ENCODE measurements around the gene LSM14A. TPM values are rescaled to one million over a fixed set of nuclear protein-coding genes. Genes with fewer than 3 reads are reported as not detected.

LSM14A gene
- total and polyA plus RNA-seq, 2 of the 8 experiments (the other 6 are each of a cell fraction or from before 2014, with no cell fraction given), result 117 to 195 TPM

DNA sequence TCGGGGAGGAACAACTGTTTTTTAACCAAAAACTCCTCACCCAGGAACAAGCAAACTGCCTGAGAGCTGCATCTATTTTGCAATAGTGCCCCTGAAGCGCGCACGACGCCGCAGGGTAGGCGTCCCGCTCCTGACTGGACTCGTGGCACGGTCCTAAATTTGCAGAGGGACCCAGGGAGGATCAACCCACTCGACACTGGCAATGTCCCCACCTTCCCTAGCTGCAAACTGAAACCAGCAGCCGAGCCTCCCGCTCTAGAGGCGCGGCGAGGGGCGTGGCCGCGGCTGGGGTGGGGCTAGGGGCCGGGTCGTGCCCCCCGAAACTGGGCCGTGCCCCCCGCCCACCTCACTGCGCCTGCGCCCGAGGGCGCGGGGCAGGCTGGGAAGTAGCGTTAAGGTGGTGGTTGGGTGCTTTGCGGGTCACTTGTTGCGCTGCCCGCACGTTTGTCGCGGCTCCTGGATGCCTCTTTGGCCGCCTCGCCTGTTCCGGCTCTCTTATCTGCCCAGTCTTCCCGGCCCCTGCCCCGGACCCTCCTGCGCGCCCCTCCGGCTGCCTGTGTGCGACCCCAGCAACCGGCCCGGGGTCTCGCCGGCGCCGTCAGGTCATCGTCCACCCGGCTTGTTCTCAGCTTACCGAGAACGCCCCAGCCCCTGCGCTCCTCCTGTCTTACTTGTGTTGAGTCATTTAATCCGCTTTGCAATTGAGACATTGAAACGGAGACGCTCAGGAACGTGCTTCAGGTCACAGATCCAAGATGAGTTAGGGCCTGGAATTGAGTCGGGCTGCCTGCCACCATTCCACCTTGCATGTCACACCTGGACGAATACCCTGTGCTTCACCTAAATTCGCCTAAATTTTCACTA lies 37.9 kb upstream of the LSM14A start (continued):
- TF ChIP-seq, protein P1, sequence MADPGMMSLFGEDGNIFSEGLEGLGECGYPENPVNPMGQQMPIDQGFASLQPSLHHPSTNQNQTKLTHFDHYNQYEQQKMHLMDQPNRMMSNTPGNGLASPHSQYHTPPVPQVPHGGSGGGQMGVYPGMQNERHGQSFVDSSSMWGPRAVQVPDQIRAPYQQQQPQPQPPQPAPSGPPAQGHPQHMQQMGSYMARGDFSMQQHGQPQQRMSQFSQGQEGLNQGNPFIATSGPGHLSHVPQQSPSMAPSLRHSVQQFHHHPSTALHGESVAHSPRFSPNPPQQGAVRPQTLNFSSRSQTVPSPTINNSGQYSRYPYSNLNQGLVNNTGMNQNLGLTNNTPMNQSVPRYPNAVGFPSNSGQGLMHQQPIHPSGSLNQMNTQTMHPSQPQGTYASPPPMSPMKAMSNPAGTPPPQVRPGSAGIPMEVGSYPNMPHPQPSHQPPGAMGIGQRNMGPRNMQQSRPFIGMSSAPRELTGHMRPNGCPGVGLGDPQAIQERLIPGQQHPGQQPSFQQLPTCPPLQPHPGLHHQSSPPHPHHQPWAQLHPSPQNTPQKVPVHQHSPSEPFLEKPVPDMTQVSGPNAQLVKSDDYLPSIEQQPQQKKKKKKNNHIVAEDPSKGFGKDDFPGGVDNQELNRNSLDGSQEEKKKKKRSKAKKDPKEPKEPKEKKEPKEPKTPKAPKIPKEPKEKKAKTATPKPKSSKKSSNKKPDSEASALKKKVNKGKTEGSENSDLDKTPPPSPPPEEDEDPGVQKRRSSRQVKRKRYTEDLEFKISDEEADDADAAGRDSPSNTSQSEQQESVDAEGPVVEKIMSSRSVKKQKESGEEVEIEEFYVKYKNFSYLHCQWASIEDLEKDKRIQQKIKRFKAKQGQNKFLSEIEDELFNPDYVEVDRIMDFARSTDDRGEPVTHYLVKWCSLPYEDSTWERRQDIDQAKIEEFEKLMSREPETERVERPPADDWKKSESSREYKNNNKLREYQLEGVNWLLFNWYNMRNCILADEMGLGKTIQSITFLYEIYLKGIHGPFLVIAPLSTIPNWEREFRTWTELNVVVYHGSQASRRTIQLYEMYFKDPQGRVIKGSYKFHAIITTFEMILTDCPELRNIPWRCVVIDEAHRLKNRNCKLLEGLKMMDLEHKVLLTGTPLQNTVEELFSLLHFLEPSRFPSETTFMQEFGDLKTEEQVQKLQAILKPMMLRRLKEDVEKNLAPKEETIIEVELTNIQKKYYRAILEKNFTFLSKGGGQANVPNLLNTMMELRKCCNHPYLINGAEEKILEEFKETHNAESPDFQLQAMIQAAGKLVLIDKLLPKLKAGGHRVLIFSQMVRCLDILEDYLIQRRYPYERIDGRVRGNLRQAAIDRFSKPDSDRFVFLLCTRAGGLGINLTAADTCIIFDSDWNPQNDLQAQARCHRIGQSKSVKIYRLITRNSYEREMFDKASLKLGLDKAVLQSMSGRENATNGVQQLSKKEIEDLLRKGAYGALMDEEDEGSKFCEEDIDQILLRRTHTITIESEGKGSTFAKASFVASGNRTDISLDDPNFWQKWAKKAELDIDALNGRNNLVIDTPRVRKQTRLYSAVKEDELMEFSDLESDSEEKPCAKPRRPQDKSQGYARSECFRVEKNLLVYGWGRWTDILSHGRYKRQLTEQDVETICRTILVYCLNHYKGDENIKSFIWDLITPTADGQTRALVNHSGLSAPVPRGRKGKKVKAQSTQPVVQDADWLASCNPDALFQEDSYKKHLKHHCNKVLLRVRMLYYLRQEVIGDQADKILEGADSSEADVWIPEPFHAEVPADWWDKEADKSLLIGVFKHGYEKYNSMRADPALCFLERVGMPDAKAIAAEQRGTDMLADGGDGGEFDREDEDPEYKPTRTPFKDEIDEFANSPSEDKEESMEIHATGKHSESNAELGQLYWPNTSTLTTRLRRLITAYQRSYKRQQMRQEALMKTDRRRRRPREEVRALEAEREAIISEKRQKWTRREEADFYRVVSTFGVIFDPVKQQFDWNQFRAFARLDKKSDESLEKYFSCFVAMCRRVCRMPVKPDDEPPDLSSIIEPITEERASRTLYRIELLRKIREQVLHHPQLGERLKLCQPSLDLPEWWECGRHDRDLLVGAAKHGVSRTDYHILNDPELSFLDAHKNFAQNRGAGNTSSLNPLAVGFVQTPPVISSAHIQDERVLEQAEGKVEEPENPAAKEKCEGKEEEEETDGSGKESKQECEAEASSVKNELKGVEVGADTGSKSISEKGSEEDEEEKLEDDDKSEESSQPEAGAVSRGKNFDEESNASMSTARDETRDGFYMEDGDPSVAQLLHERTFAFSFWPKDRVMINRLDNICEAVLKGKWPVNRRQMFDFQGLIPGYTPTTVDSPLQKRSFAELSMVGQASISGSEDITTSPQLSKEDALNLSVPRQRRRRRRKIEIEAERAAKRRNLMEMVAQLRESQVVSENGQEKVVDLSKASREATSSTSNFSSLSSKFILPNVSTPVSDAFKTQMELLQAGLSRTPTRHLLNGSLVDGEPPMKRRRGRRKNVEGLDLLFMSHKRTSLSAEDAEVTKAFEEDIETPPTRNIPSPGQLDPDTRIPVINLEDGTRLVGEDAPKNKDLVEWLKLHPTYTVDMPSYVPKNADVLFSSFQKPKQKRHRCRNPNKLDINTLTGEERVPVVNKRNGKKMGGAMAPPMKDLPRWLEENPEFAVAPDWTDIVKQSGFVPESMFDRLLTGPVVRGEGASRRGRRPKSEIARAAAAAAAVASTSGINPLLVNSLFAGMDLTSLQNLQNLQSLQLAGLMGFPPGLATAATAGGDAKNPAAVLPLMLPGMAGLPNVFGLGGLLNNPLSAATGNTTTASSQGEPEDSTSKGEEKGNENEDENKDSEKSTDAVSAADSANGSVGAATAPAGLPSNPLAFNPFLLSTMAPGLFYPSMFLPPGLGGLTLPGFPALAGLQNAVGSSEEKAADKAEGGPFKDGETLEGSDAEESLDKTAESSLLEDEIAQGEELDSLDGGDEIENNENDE (IDR thresholded peaks at IDR 0.05; ENCODE audit: insufficient replicate concordance, low read length), result no peak
- TF ChIP-seq CHD1 (IDR thresholded peaks at IDR 0.05; ENCODE audit: low read depth, low read length) (no peak), TAF7 (optimal IDR thresholded peaks at IDR 0.05; ENCODE audit: borderline replicate concordance, low read depth, low read length) (peak; percentile 88), GTF2F1 (IDR thresholded peaks at IDR 0.05; ENCODE audit: borderline replicate concordance, low read depth, low read length) (peak; percentile 69; the same call in 1 of the 2 replicates), SP4 (IDR thresholded peaks at IDR 0.05; ENCODE audit: low read length) (no peak), CTBP2 (IDR thresholded peaks at IDR 0.05; ENCODE audit: borderline replicate concordance, insufficient read depth, insufficient read length, low read length) (no peak), SUZ12 (IDR thresholded peaks at IDR 0.05; ENCODE audit: low read length) (no peak), KDM5A (IDR thresholded peaks at IDR 0.05; ENCODE audit: low read length) (no peak)
- TF ChIP-seq, protein P2, sequence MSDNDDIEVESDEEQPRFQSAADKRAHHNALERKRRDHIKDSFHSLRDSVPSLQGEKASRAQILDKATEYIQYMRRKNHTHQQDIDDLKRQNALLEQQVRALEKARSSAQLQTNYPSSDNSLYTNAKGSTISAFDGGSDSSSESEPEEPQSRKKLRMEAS (IDR thresholded peaks at IDR 0.05), result no peak; the same call in none of the 2 replicates
